ENCODE measurements around the gene LOXL1.

Gene LOXL1

DNA sequence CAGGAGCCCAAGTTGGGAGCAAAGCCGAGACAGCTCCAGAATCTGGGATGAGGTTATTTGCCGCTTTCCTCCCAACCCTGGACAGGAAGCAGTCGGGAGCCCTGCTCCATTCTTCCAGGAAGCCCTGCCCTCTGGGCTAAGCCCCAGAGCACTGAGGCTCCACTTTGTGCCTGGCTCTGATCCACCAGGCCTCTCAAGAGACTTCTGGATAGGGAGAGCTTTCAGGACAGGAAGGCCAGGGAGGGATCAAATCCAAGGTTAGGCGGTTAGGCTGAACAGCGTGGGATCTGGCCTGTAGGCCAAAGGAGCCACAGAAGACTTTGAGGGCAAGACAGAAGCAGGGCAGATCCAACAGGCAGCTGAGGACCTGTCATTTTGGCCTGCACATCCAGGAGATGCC is 65.0 kb downstream of the LOXL1 start:
- H3K4me3 ChIP-seq (ENCODE audit: low read length): peak overlapping the region; percentile 67
- TF ChIP-seq, protein P1, sequence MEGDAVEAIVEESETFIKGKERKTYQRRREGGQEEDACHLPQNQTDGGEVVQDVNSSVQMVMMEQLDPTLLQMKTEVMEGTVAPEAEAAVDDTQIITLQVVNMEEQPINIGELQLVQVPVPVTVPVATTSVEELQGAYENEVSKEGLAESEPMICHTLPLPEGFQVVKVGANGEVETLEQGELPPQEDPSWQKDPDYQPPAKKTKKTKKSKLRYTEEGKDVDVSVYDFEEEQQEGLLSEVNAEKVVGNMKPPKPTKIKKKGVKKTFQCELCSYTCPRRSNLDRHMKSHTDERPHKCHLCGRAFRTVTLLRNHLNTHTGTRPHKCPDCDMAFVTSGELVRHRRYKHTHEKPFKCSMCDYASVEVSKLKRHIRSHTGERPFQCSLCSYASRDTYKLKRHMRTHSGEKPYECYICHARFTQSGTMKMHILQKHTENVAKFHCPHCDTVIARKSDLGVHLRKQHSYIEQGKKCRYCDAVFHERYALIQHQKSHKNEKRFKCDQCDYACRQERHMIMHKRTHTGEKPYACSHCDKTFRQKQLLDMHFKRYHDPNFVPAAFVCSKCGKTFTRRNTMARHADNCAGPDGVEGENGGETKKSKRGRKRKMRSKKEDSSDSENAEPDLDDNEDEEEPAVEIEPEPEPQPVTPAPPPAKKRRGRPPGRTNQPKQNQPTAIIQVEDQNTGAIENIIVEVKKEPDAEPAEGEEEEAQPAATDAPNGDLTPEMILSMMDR (IDR thresholded peaks at IDR 0.05; ENCODE audit: insufficient read depth, low read depth, low read length, missing control alignments): no peak
- DNase-seq (ENCODE audit: low read depth): no peak

DNA sequence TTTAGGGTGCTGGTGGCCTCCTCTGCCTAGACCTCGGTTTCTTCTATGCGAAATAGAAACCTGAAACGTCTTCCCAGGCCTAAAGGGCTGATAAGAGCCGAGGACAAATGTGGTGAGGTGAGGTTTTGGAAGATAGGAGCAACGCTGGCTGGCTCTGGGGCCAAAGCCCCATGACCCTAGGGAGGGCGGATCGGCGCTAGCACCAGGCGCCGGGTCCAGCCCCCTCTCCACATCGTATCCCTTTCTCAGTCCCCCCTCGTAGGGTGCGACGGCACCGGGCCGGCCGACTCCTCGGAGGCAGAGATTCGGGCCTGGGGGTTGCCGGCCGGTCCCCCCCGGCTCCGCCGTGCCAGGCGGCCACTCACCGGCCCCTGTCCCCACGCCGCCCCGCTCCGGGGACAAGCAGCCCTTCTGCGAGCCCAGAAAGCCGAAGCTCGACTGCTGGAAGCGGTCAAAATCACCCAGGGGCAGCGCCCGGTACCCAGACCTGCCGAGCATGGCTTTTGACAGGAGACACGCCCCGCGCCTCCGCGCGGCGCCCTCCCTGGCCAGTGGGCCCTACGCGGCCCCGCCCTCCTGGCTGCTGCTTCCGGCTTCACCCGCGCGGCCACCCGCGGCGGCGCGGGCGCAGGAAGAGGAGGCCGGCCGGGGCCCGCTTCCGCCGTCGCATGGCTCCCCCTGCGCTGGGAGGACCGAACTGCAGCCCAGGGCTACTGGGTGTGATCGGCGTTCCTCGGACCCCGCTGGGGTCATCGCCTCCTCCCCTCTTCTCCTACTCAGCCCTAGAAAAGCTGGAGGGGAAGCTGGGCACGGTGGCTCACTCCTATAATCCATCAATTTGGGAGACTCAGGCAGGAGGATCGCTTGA is 65.7 kb downstream of the LOXL1 start, which contains the start of gene STOML1:
Gene STOML1 (minus strand): TSS at position 570 of the 868 bp plus-strand sequence. CDS start 72 bp downstream, at position 498.
- H3K4me3 ChIP-seq (ENCODE audit: low read length): peak within 1 kb of the TSS; percentile 67
- TF ChIP-seq, protein P1 (IDR thresholded peaks at IDR 0.05; ENCODE audit: insufficient read depth, low read depth, low read length, missing control alignments): peak; percentile 71
- peak; percentile 95 for DNase-seq (ENCODE audit: low read depth)

DNA sequence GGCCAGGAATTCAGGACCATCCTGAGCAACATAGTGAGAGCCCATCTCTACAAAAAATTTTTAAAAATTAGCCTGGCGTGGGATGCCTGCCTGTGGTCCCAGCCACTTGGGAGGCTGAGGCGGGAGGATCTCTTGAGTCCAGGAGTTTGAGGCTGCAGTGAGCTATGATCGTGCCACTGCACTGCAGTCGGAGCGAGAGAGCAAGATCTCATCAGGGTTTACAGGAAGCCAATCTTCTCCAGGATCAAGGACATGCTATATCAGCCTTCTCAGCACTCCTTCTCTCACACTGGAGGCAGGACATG is 66.3 kb downstream of the LOXL1 start:
- DNase-seq (ENCODE audit: low read depth): no peak
- TF ChIP-seq, protein P1 (IDR thresholded peaks at IDR 0.05; ENCODE audit: insufficient read depth, low read depth, low read length, missing control alignments): no peak
- H3K4me3 ChIP-seq (ENCODE audit: low read length): peak overlapping the region; percentile 35

DNA sequence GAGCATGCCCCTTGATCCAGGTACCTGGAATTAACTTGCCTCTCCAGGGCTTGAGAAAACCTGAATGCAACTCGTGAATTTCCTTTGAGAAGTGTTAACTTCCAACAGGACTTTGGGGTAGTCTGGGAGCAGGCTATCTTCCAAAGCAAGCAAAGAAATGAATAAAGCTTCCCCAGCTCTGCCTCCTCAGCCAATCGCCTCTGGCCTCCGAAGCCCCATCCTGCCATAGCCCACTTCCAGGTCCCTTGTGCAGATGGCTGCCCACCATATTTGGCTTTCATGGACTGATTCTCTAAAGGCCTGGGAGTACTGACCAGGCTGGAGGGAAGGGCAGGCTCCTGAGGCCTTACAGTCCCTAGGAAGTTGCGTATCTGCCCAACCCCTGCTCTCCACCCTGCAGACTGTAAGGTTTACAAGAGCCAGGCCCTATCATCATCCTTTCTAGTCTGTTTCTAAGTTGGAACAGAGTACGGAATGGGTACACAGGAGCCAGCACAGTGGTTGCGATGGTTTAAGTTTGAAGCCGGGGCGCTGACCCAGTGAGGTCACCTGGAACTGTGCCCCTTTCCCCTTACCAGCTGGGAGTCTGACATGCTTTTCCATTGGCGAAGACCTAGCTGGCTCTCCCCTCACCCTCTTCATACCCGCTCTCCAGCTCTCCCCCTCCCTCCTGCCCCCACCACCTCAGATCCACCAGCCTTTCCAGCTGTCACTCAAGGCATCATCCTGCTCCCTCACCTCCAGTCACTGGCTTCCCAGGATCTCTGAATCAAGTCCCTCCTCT is 67.1 kb downstream of the LOXL1 start:
- H3K4me3 ChIP-seq (ENCODE audit: low read length): no peak overlapping the region
- TF ChIP-seq, protein P1 (IDR thresholded peaks at IDR 0.05; ENCODE audit: insufficient read depth, low read depth, low read length, missing control alignments): no peak
- DNase-seq (ENCODE audit: low read depth): no peak

DNA sequence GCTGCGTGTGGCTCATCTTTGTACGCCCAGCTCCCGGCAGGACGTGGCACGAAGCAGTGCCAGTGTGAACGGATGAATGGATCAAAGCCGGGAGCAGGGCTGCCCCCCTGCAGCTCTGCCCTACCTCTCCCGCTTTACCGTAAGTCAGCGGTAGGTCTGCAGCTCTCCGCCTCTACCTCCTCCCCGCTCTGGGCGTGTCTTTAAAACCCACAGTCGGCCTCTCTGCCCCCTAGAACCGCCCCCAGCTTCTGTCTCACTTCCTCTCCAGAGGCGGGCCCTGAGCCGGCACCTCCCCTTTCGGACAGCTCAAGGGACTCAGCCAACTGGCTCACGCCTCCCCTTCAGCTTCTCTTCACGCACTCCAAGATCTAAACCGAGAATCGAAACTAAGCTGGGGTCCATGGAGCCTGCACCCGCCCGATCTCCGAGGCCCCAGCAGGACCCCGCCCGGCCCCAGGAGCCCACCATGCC is 68.2 kb downstream of the LOXL1 start, which contains the start of gene PML:
Gene PML (plus strand): TSS at position 304 of the 471 bp plus-strand sequence. CDS start 97 bp downstream, at position 401.
- TF ChIP-seq, protein P1 (IDR thresholded peaks at IDR 0.05; ENCODE audit: insufficient read depth, low read depth, low read length, missing control alignments): no peak
- peak; percentile 96 for DNase-seq (ENCODE audit: low read depth)
- H3K4me3 ChIP-seq (ENCODE audit: low read length): peak within 1 kb of the TSS; percentile 94

DNA sequence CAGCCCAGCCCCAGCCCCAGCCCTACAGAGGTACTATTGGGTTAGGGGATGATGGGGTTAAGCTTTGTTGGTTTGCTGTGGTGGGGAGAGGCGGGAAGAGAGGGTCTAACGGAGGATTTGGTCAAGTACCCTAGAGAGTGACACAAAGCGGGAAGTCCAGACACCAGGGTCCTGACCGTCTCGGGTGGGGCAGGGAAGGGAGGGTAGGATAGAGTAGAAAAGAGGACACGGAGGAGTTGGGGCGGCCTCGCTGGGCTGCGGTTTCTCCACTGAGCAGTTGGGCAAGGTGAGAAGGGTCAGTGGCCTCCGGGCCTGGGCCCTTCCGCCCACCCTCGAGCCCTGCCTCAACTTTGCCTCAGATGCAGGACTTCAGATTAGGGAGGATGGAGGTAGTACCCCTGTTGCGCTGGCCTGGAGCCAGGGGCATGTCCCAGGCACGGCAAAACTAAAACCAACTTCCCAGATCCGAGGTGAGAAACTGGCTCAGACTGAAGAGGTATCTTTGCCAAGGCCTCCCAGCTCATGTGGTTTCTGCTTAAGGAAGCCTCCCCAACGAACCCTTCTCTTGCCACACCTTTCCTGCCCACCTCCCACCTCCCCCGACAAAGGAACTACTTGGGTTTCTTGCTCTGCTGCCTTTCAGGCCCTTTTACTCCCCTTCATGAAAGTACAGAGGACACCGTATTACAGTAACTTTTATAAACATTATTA is 68.8 kb downstream of the LOXL1 start:
- TF ChIP-seq, protein P1 (IDR thresholded peaks at IDR 0.05; ENCODE audit: insufficient read depth, low read depth, low read length, missing control alignments): no peak
- peak overlapping the region; percentile 94 for H3K4me3 ChIP-seq (ENCODE audit: low read length)
- no peak for DNase-seq (ENCODE audit: low read depth)

All from epithelial cell of esophagus (primary cell).